Calu3 (cell line): Measurements from ENCODE around the gene RAP1GAP. TPM values are rescaled to one million over a fixed set of nuclear protein-coding genes. Genes with fewer than 3 reads are reported as not detected.

ENCODE experiments used
- BruUV-seq: library from RNA; stranded (reverse); fragments of 400-500 nt; replicated peaks from 2 replicates; lab custom pipeline; 2021; lab: Mats Ljungman, UMichigan
- CTCF ChIA-PET: fragments of 300-600 bp; sonication (Branson Sonifier 250); formaldehyde crosslinking; loops from one replicate; lab custom pipeline; 2022; ENCODE audit warnings: antibody characterized with exemption; lab: Charles Lee
- DNase-seq: peaks from one replicate; pipeline ENCODE4 v3.0.0; 2022
- H3K27ac Mint-ChIP-seq: one replicate; pipeline ENCODE4 v1.8.0; 2022; ENCODE audit warnings: mixed read lengths; ENCODE audit not compliant: unreplicated experiment
- H3K27me3 Mint-ChIP-seq: one replicate; pipeline ENCODE4 v1.8.0; 2022; ENCODE audit warnings: mixed read lengths; ENCODE audit not compliant: unreplicated experiment
- H3K36me3 Mint-ChIP-seq: one replicate; pipeline ENCODE4 v1.8.0; 2022; ENCODE audit warnings: mild to moderate bottlenecking, moderate library complexity, mixed read lengths; ENCODE audit not compliant: insufficient read depth, unreplicated experiment
- H3K4me1 Mint-ChIP-seq: one replicate; pipeline ENCODE4 v1.8.0; 2022; ENCODE audit warnings: mild to moderate bottlenecking, low read depth, mixed read lengths; ENCODE audit not compliant: unreplicated experiment
- H3K4me3 Mint-ChIP-seq: one replicate; pipeline ENCODE4 v1.8.0; 2022; ENCODE audit warnings: mild to moderate bottlenecking, low read depth, moderate library complexity, mixed read lengths; ENCODE audit not compliant: unreplicated experiment
- H3K9me3 Mint-ChIP-seq: one replicate; pipeline ENCODE4 v1.8.0; 2022; ENCODE audit warnings: low read depth, mixed read lengths; ENCODE audit not compliant: unreplicated experiment
- CTCF ChIP-seq: fragments of 200-600 bp; IDR thresholded peaks from one replicate; pipeline ENCODE4 v1.8.0; 2022; ENCODE audit warnings: antibody characterized with exemption; ENCODE audit not compliant: unreplicated experiment
- intact Hi-C: fragments of 100-400 bp; cut with micrococcal nuclease; formaldehyde crosslinking; loops from one replicate; pipeline ENCODE4 v1.10.0; 2022; ENCODE audit not compliant: unreplicated experiment
- total RNA-seq: library from RNA; stranded (reverse); gene quantifications from 2 replicates; pipeline ENCODE4 v1.2.3, GENCODE V29; 2022

Gene RAP1GAP
- total RNA-seq, 1 experiment from 2014 or later = 23.8 TPM

DNA sequence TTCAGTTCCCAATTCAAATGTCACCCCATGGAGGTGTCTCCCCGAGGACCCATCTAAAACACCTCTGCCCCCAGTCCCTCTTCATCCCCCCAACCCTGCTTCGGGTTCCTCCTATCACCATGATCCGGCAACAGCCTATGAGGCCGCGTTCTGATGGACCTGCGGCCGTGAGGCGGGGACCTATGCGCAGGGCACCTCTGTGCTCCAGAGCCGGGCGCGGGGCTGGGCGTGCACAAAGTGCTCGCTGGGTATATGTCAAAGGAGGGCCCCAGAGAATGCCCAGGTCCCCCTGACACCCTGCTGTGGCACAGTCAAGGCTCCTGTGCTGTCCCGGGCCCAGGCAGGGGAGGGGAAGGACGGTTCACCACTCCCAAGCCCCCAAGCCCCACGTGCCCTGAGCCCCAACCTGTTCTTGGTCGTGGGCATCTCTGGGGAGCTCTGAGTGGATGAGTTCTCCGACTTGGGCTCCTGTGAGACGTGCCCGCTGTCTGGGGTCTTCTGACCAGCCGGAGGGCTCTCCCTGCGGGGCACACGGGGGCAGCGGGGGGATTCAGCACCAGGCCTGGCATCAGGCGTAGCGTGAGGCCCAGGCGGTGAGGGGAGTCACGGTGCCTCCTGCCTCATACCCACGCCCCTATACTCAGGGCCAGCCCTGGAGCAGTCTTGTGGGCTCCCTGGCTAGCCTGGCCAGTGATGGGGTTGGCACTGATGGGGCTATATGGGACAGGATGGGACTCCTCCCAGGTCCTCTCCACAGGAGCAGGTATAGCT, 67.7 kb downstream of the RAP1GAP start:
- H3K4me3 Mint-ChIP-seq = no peak overlapping the region
- BruUV-seq = no TSS peak
- no peaks in the 10 kb centered on the region for H3K27me3 Mint-ChIP-seq
- TF ChIP-seq CTCF = no peak
- CTCF ChIA-PET = no interaction called here
- H3K9me3 Mint-ChIP-seq = no peaks in the 10 kb centered on the region
- H3K27ac Mint-ChIP-seq = no peak overlapping the region
- intact Hi-C loops = no loop called here
- H3K36me3 Mint-ChIP-seq = peaks cover 29% of the 10 kb centered on the region
- peaks cover 12% of the 10 kb centered on the region for H3K4me1 Mint-ChIP-seq
- DNase-seq = no peak

- H3K27ac Mint-ChIP-seq = no peak overlapping the region
- intact Hi-C loops = loop anchor here (5.0 kb wide), 1 partner anchor 58 kb away; no protein-coding TSS in a partner anchor
- peaks cover 15% of the 10 kb centered on the region for H3K4me1 Mint-ChIP-seq
- DNase-seq = no peak
- H3K27me3 Mint-ChIP-seq = no peaks in the 10 kb centered on the region
- H3K9me3 Mint-ChIP-seq = no peaks in the 10 kb centered on the region
- H3K36me3 Mint-ChIP-seq = peaks cover 42% of the 10 kb centered on the region
- no TSS peak for BruUV-seq
- CTCF ChIA-PET = no interaction called here
- no peak for TF ChIP-seq CTCF
- H3K4me3 Mint-ChIP-seq = no peak overlapping the region
These were observed 69.8 kb downstream of the RAP1GAP start for GRCh38 chr1:21599402-21599801.

- H3K27me3 Mint-ChIP-seq = no peaks in the 10 kb centered on the region
- no peak for DNase-seq
- CTCF ChIA-PET = no interaction called here
- peaks cover 39% of the 10 kb centered on the region for H3K36me3 Mint-ChIP-seq
- no peak for TF ChIP-seq CTCF
- peak overlapping the region; percentile 37 for H3K27ac Mint-ChIP-seq
- H3K4me3 Mint-ChIP-seq = no peak overlapping the region
- intact Hi-C loops = loop anchor here (5.0 kb wide), 1 partner anchor 58 kb away; no protein-coding TSS in a partner anchor
- BruUV-seq = no TSS peak
- H3K4me1 Mint-ChIP-seq = peaks cover 10% of the 10 kb centered on the region
- H3K9me3 Mint-ChIP-seq = no peaks in the 10 kb centered on the region
These were observed 70.3 kb downstream of the RAP1GAP start for GRCh38 chr1:21598904-21599303.

DNA sequence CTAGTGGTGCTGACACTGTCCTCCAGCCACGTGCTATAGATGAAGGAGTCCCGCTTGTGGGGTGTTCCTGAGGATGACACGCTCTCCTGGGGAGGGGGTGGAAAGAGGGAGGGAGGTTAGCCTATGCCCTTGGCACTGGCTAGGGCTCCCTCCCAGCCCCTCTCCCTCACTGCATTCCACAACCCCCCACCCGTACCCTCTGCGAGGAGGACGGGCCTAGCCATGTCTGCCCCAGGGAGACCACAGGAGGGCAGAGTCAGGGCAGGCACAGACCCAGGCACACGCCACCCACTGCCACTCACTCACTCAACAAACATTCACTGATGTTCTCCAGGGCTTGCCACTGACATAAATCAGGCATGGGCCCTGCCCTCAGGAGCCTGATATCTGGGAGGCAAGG, 70.7 kb downstream of the RAP1GAP start:
- no peak for DNase-seq
- intact Hi-C loops = loop anchor here (5.0 kb wide), 1 partner anchor 59 kb away; no protein-coding TSS in a partner anchor
- no peak for TF ChIP-seq CTCF
- peaks cover 6% of the 10 kb centered on the region for H3K4me1 Mint-ChIP-seq
- peak overlapping the region; percentile 37 for H3K27ac Mint-ChIP-seq
- H3K36me3 Mint-ChIP-seq = peaks cover 35% of the 10 kb centered on the region
- H3K4me3 Mint-ChIP-seq = no peak overlapping the region
- CTCF ChIA-PET = no interaction called here
- BruUV-seq = no TSS peak
- H3K27me3 Mint-ChIP-seq = no peaks in the 10 kb centered on the region
- no peaks in the 10 kb centered on the region for H3K9me3 Mint-ChIP-seq
